Subcutaneous adipose tissue (tissue), 4 donors: ENCODE results near the gene P2RX4. TPM values are rescaled to one million over a fixed set of nuclear protein-coding genes. Genes with fewer than 3 reads are reported as not detected.

Experiments
- total RNA-seq, 4 donors: library from RNA; depleted of rRNA; stranded (reverse); fragments of >200 nt; gene quantifications; one replicate each; pipeline ENCODE4 v1.1.0, GENCODE V29; 2016
- TF ChIP-seq, protein P1 (sequence below): fragments of 450-650 bp; IDR thresholded peaks from one replicate; pipeline ENCODE4 v1.5.1; 2016; ENCODE audit warnings: low read depth, mild to moderate bottlenecking, control low read depth, antibody characterized with exemption, moderate library complexity

The P2RX4 gene, protein sequence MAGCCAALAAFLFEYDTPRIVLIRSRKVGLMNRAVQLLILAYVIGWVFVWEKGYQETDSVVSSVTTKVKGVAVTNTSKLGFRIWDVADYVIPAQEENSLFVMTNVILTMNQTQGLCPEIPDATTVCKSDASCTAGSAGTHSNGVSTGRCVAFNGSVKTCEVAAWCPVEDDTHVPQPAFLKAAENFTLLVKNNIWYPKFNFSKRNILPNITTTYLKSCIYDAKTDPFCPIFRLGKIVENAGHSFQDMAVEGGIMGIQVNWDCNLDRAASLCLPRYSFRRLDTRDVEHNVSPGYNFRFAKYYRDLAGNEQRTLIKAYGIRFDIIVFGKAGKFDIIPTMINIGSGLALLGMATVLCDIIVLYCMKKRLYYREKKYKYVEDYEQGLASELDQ
- 100 to 1,000 TPM in 1 of 4 donors, 10 to 100 TPM in 3; 22.2 to 219 (median 39.9) TPM for total RNA-seq

DNA sequence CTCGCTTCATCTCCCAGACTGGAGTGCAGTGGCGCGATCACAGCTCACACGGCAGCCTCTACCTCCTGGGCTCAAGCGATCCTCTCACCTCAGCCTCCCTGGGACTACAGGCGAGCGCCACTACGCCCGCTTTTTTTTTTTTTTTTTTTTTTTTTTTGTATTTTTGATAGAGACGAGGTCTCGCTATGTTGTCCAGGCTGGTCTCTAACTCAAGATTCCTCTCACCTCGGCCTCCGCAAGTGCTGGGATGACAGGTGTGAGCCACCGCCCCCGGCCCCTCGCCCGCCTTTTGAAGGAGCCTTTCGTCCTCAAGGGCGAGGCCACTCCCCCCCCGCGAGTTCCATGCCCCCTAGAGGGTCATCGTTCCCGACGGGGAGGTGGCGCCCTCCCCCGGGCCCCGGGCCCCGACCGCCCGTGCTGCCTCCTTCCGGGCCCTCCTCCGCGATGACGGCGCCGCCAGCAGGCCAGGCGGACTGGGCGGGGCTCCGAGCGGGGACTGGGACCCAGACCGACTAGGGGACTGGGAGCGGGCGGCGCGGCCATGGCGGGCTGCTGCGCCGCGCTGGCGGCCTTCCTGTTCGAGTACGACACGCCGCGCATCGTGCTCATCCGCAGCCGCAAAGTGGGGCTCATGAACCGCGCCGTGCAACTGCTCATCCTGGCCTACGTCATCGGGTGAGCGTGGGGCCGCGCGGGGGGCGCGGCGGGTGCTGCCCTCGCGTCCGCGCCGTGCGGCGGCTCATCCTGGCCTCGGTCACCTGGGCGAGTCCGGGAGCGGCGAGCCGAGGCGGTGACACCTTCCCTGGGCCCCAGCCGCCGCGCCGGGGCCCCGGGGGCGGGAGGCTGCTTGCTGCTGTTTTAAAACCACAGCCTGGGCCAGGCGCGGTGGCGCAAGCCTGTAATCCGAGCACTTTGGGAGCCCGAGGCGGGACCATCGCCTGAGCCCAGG is at the start of gene P2RX4:
P2RX4 (plus strand) TSS at position 506 of the 949 bp plus-strand sequence; CDS start at position 542, 36 bp downstream.
- TF ChIP-seq, protein P1, sequence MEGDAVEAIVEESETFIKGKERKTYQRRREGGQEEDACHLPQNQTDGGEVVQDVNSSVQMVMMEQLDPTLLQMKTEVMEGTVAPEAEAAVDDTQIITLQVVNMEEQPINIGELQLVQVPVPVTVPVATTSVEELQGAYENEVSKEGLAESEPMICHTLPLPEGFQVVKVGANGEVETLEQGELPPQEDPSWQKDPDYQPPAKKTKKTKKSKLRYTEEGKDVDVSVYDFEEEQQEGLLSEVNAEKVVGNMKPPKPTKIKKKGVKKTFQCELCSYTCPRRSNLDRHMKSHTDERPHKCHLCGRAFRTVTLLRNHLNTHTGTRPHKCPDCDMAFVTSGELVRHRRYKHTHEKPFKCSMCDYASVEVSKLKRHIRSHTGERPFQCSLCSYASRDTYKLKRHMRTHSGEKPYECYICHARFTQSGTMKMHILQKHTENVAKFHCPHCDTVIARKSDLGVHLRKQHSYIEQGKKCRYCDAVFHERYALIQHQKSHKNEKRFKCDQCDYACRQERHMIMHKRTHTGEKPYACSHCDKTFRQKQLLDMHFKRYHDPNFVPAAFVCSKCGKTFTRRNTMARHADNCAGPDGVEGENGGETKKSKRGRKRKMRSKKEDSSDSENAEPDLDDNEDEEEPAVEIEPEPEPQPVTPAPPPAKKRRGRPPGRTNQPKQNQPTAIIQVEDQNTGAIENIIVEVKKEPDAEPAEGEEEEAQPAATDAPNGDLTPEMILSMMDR: no peak

DNA sequence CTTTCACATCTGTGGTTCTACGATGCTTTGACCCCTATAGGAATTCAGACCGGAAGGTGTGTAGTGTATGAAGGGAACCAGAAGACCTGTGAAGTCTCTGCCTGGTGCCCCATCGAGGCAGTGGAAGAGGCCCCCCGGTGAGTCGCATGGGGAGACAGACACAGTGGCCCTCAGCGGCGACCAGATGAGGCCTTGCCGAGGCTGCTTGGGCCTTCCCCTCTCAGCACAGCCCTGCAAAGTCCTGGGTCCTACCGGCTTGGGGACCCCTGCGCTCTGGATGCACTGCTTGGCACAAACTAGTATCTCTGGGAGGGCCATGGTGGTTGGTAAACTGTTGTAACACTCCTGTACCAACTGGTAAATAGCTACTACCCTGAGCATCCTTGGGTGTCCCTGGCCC is 47.5 kb upstream of the P2RX4 start:
- TF ChIP-seq, protein P1: no peak

DNA sequence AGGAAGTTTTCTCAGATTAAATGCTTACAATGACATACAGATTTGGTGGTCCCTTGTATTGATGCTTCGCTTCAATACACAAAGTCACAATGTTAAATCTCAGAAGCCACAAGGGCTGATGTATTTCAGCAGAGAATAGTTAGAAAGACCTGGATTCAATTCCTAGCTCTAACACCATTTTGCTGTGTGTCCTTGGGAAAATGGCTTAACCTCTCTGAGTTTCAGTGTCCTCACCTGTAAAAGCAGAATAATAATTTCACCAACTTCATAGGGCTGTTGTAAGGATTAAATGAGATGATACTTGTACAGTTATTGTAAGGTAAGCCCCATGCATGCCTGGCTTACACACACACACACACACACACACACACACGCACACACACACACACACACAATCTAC is 46.9 kb upstream of the P2RX4 start:
- TF ChIP-seq, protein P1: no peak

DNA sequence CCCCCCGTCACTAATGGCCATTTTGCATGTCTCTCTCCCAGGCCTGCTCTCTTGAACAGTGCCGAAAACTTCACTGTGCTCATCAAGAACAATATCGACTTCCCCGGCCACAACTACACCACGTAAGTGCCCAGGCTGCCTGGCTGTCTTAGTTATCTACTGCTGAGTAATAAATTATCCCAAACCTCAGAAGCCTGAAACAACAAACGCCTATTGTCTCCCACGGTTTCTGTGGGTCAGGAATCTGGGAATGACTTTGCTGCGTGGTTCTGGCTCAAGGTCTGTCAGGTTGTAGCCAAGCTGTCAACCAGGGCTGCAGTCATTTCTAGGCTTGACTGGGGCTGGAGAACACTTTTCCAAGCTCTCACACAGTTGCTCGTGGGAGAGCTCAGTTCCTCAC is 44.6 kb upstream of the P2RX4 start:
- TF ChIP-seq, protein P1: no peak

DNA sequence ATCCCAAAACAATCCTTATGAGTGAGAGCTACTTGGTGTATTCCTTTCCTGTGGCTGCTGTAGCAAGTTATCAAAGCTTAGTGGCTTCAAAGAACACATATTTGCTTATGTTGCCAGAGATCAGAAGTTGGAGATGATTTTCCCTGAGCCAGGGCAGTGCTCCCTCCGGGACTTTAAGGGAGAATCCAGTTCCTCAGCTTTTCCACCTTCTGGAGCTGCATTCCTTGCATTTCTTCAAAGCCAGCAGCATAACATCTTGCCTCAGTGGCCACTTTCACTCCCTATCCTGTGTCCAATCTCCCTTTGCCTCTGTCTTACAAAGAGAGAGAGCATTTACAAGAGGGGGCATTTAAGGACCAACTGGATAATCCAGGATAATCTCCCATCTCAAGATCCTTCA is 43.6 kb upstream of the P2RX4 start:
- TF ChIP-seq, protein P1: no peak

DNA sequence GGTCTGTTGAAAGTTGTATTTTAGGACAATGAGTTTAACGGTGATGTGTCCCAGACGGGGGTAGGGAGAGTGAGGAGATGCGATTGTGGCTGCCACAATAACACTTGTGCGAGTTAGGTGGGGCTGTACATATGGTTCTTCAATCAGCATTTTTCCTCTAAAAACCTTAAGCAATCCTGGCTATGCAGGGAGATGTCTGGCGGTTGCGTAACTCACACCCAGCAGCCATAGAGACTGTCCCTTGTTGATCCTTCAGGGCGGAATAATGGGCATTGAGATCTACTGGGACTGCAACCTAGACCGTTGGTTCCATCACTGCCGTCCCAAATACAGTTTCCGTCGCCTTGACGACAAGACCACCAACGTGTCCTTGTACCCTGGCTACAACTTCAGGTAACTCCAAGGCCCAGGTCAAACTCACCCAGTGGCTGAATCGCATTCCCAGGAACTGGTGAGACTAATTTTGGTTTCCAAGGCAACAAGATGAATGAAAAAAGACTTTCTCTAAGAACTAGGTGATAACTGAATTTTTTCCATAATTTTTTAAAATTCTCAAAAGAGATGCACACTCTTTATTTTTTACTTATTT is 42.6 kb upstream of the P2RX4 start:
- TF ChIP-seq, protein P1: no peak
